ENCODE results near the gene CHRNG.
A peak's percentile ranks its signal among the peaks of the same experiment; 100 is the strongest.

Gene CHRNG

DNA sequence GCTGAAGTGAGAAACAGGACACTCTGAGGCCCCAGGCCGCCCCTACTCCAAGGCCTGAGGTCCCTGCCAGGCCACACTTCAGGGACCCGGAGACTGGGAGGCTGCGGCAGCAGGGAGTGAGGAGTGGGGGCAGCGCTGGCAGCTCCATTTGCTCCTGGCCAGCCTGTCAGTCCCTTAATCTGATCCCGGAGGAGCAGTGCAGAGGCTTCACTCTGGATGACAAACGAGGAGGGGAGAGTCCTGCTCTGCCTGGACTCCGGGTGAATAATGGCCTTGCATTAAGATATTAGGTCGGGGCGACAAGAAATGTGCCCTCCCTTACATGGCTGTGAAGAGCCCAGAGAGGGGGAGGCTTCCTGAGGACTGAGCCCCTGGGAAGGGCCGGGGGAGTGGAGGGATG, 33.6 kb upstream of the CHRNG start:
- no peak for DNase-seq (ENCODE audit: extremely low read depth in 1 of 2, low read depth in 1 of 2)

- no peak for DNase-seq (ENCODE audit: extremely low read depth in 1 of 2, low read depth in 1 of 2)
Observed at GRCh38 chr2:232506709-232507108, 32.8 kb upstream of the CHRNG start.

GRCh38 chr2:232508251-232508650, 31.2 kb upstream of the CHRNG start:
- DNase-seq (ENCODE audit: extremely low read depth in 1 of 2, low read depth in 1 of 2) = no peak

DNA sequence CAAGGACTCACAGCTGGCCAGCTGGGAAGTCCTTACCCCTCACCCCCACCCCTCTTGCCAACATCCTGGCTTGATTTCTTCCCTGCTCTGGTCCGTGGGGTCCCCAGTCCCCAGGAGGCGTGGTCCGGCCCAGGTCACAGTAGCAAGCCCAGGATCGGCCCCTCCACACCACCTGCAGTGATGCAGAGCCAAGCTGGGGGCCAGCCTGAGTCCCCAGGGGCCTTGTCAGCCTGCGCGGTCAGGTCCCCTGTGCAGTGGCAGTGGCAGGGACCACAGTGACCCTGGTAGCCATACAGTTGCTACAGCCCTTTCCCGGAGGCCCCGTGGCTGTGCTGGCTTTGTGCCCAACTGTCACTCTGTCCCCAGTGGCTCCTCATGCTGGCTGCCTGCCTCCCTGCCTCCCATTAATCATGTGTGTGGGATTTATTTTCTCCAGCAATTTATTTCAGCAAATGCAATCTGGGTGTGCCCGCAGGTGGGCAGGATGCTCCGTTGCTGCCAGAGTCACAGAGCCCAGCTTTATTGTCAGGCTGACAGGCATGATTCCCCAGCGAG, 28.1 kb upstream of the CHRNG start:
- no peak for DNase-seq (ENCODE audit: extremely low read depth in 1 of 2, low read depth in 1 of 2)

- no peak for DNase-seq (ENCODE audit: extremely low read depth in 1 of 2, low read depth in 1 of 2)
Observed at GRCh38 chr2:232512602-232513001, 26.9 kb upstream of the CHRNG start.

GRCh38 chr2:232513353-232513752, 26.1 kb upstream of the CHRNG start:
- no peak for DNase-seq (ENCODE audit: extremely low read depth in 1 of 2, low read depth in 1 of 2)

GRCh38 chr2:232515639-232516038, 23.9 kb upstream of the CHRNG start:
- DNase-seq (ENCODE audit: extremely low read depth in 1 of 2, low read depth in 1 of 2) = no peak

- DNase-seq (ENCODE audit: extremely low read depth in 1 of 2, low read depth in 1 of 2) = no peak
Observed at GRCh38 chr2:232516551-232516950, 22.9 kb upstream of the CHRNG start.

DNA sequence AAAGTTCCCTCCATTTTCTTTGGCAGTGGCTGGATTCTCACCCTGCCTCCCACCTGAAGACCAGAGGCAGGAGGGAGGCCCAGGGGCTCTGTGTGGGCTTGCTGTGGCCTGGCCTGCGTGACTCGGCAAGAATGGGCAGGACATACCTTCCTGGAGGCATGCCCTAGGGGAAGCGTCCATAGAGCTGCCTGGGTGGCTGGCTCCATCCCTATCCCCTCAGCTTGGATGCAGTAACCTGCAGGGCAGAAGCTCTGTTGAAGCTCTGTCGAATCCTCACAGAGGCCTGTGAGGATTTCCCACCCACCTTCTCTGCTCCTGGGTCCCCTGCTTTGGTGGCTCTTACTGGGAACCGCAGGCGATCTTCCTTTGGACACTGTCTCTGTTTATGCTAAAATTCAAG, 20.6 kb upstream of the CHRNG start:
- no peak for DNase-seq (ENCODE audit: extremely low read depth in 1 of 2, low read depth in 1 of 2)

DNA sequence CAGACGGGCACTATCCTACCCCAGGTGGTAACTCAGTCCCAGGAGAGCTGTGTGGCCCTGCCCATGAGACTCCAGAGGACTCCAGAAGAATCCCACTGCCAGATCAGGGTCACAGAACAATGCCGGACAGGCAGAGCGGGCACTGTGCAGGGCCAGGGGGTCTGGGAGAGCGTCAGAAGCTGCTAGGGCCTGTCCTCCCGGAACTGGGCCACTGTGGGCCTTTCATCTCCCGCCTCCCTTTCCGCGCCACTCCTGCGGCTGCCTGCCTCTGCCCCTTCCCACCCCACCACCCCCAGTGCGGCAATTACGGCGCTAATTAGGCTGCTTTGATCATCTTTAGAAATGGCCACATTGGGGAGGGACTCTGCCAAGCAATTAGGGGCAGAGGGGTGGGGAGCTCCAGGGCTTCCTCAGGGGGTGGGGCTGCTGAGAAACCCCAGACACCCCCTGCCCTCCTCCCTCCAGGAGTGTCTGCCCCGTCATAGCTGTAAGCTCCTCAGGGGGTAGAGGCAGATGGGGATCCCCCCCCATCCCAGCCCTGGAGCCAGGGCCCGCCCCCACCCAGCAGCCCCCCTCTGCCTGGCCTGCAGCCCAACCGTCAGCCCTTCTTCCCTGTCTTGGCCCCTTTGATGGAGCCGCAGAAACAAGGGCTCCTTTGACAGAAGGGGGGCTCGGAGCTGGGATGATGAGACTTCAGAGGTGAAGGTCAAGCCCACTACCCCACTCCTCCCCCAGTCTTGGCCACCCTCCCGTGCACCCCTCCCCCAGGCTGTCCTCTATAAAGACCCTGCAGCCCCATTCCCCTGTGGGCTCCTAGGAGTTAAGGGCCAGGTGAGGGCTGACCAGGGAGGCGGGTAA, 19.7 kb upstream of the CHRNG start, which contains the start of gene PRSS56:
PRSS56 (plus strand) TSS at position 808 of the 858 bp plus-strand sequence. CDS start 211 bp downstream, outside the sequence.
- no peak for DNase-seq (ENCODE audit: extremely low read depth in 1 of 2, low read depth in 1 of 2)

GRCh38 chr2:232520489-232520888, 19.0 kb upstream of the CHRNG start:
- DNase-seq (ENCODE audit: extremely low read depth in 1 of 2, low read depth in 1 of 2) = no peak

GRCh38 chr2:232521098-232521497, 18.4 kb upstream of the CHRNG start:
- no peak for DNase-seq (ENCODE audit: extremely low read depth in 1 of 2, low read depth in 1 of 2)

DNA sequence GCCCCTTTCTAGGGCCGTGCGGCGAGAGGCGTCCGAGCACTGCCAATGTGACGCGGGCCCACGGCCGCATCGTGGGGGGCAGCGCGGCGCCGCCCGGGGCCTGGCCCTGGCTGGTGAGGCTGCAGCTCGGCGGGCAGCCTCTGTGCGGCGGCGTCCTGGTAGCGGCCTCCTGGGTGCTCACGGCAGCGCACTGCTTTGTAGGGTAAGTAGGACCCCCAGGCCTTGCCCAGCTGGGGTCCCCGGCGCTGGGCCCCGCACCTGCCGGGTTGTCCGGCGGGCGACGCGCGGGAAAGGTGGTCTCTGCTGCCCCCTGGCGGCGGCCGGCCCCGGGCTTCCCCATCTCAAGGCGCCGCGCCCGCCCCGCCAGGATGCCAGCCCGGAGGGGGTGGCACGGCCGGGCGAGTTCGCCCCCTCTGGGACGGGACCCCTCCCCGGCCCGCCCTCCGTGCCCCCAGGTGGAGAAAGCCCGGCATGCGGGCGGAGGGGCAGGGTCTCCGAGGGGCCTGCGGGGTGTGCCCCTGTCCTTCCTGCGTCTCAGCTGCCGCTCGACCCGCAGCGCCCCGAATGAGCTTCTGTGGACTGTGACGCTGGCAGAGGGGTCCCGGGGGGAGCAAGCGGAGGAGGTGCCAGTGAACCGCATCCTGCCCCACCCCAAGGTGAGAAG, 17.4 kb upstream of the CHRNG start:
- DNase-seq (ENCODE audit: extremely low read depth in 1 of 2, low read depth in 1 of 2) = peak in 1 of 2 donors; percentile 66

- DNase-seq (ENCODE audit: extremely low read depth in 1 of 2, low read depth in 1 of 2) = no peak
Observed at GRCh38 chr2:232522623-232523401, 16.7 kb upstream of the CHRNG start.

DNA sequence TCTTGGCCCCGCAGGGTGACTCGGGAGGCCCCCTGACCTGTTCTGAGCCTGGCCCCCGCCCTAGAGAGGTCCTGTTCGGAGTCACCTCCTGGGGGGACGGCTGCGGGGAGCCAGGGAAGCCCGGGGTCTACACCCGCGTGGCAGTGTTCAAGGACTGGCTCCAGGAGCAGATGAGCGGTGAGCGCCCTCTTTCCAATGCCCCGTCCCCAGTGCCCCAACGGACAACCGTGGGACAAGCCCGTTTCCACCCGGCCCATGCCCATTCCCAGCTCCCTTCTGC, 16.1 kb upstream of the CHRNG start:
- no peak for DNase-seq (ENCODE audit: extremely low read depth in 1 of 2, low read depth in 1 of 2)

- no peak for DNase-seq (ENCODE audit: extremely low read depth in 1 of 2, low read depth in 1 of 2)
Observed at GRCh38 chr2:232523682-232524597, 15.6 kb upstream of the CHRNG start.

DNA sequence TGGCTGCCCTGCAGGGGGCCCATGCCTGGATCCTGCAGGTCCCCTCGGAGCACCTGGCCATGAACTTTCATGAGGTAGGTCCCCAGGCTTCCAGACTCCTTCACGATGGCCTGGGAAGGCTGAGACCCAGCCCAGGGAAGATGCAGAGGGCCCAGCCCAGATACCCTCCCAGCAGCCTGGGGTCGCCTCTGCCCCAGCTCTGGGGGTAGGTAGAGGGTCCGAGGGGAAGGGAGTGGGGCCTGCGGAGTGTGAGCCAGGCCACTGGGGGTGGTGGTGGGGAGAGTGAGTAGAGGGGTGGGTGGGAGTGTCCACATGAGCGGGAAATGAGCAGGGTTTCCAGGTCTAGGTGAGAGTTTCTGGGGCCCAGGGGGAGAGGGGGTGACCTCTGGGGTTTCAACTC, 14.7 kb upstream of the CHRNG start:
- DNase-seq (ENCODE audit: extremely low read depth in 1 of 2, low read depth in 1 of 2) = no peak

- DNase-seq (ENCODE audit: extremely low read depth in 1 of 2, low read depth in 1 of 2) = no peak
Observed at GRCh38 chr2:232525199-232525598, 14.3 kb upstream of the CHRNG start.

DNA sequence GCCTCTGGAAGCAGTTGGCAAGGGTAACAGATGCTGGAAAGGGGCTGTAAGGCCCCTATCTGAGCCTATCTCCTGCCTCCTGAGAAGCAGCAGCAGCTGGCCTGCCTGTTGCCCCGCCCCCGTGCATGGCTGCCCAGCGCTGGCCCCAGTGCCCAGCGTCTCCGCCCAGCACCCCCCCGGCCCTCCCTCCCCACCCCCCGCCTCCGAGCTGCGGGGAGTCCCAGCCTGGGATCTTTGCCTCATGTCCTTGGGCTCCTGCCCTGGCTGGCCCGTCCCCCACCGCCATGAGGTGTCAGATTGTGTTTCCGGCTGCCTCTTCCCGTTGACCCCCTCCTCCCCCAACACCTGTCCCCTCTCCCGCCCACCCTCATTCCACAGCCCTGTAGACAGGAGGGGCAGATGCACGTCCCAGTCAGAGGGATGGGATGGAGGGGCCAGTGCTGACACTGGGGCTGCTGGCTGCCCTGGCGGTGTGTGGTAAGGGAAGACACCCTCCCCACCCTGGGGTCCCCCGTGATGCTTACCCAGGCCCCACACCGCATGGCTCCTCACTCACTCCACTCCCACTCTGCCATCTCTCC, 13.6 kb upstream of the CHRNG start, which contains the start of gene CHRND:
CHRND (plus strand) TSS at position 370 of the 581 bp plus-strand sequence; CDS start at position 426, 56 bp downstream.
- DNase-seq (ENCODE audit: extremely low read depth in 1 of 2, low read depth in 1 of 2) = no peak
